WTC11 (cell line): ENCODE results near the gene TTC39C. TPM values are rescaled to one million over a fixed set of nuclear protein-coding genes. Genes with fewer than 3 reads are reported as not detected.

Source experiments
- ATAC-seq: fragments of 200-7000 bp; cut with Tn5 transposase; 2 replicates; pipeline ENCODE4 v1.10.0; 2021; ENCODE audit warnings: mild to moderate bottlenecking, moderate library complexity
- CTCF ChIA-PET: fragments of 300-600 bp; sonication (Branson Sonifier 250); formaldehyde crosslinking; loops from one replicate; lab custom pipeline; 2021; ENCODE audit warnings: antibody characterized with exemption; lab: Charles Lee
- POLR2A ChIA-PET: fragments of 350-600 bp; sonication (Branson Sonifier 250); formaldehyde crosslinking; loops from one replicate; lab custom pipeline; 2021; ENCODE audit warnings: antibody characterized with exemption; lab: Charles Lee
- DNase-seq: peaks from one replicate; pipeline ENCODE4 v3.0.0; 2021; ENCODE audit warnings: low spot score
- H3K27ac Mint-ChIP-seq: 2 replicates; pipeline ENCODE4 v1.8.0; 2021; ENCODE audit warnings: mixed read lengths
- H3K27me3 Mint-ChIP-seq: 2 replicates; pipeline ENCODE4 v1.8.0; 2021; ENCODE audit warnings: low read depth, mild to moderate bottlenecking, moderate library complexity, mixed read lengths
- H3K36me3 Mint-ChIP-seq: 2 replicates; pipeline ENCODE4 v1.8.0; 2021; ENCODE audit warnings: mixed read lengths
- H3K4me1 Mint-ChIP-seq: 2 replicates; pipeline ENCODE4 v1.8.0; 2022; ENCODE audit warnings: mixed read lengths
- H3K4me3 Mint-ChIP-seq: 2 replicates; pipeline ENCODE4 v1.8.0; 2021; ENCODE audit warnings: mild to moderate bottlenecking, moderate library complexity, mixed read lengths
- H3K9me3 Mint-ChIP-seq: 2 replicates; pipeline ENCODE4 v1.8.0; 2021; ENCODE audit warnings: mixed read lengths
- ESRRA ChIP-seq: sonication (generic); formaldehyde crosslinking; IDR thresholded peaks from 2 replicates; pipeline ENCODE4 v1.8.1; 2022; ENCODE audit warnings: mild to moderate bottlenecking, missing genetic modification reagents, borderline replicate concordance
- GRHL2 ChIP-seq: fragments of 250-450 bp; sonication (Bioruptor Pico); IDR thresholded peaks from 2 replicates; pipeline ENCODE4 v1.8.0; 2022; ENCODE audit warnings: mild to moderate bottlenecking, moderate library complexity; ENCODE audit not compliant: insufficient replicate concordance, severe bottlenecking
- HMGA2 ChIP-seq: fragments of 250-450 bp; sonication (Bioruptor Pico); IDR thresholded peaks from 2 replicates; pipeline ENCODE4 v1.4.0; 2021; ENCODE audit warnings: mild to moderate bottlenecking, moderate library complexity
- KAT7 ChIP-seq: sonication (generic); formaldehyde crosslinking; IDR thresholded peaks from 2 replicates; pipeline ENCODE4 v1.8.1; 2023; ENCODE audit warnings: missing genetic modification reagents, mild to moderate bottlenecking, borderline replicate concordance
- NFYB ChIP-seq: sonication (generic); formaldehyde crosslinking; conservative IDR thresholded peaks from 2 replicates; pipeline ENCODE4 v1.8.0; 2022; ENCODE audit warnings: low read depth, missing genetic modification reagents
- SMAD3 ChIP-seq: sonication (generic); formaldehyde crosslinking; IDR thresholded peaks from 2 replicates; pipeline ENCODE4 v1.8.0; 2022; ENCODE audit warnings: missing genetic modification reagents, mild to moderate bottlenecking, borderline replicate concordance
- SOX15 ChIP-seq: fragments of 250-450 bp; sonication (Bioruptor Pico); IDR thresholded peaks from 2 replicates; pipeline ENCODE4 v1.9.0; 2021; ENCODE audit warnings: mild to moderate bottlenecking
- TEAD4 ChIP-seq: sonication (generic); formaldehyde crosslinking; IDR thresholded peaks from 2 replicates; pipeline ENCODE4 v1.8.0; 2022; ENCODE audit warnings: mild to moderate bottlenecking, missing genetic modification reagents
- TP53 ChIP-seq: sonication (generic); formaldehyde crosslinking; IDR thresholded peaks from 2 replicates; pipeline ENCODE4 v1.8.1; 2023; ENCODE audit warnings: mild to moderate bottlenecking, missing genetic modification reagents
- ZNF138 ChIP-seq: sonication (generic); formaldehyde crosslinking; conservative IDR thresholded peaks from 2 replicates; pipeline ENCODE4 v1.8.1; 2022; ENCODE audit warnings: mild to moderate bottlenecking, moderate library complexity, missing genetic modification reagents
- ZNF232 ChIP-seq: sonication (generic); formaldehyde crosslinking; IDR thresholded peaks from 2 replicates; pipeline ENCODE4 v1.8.0; 2022; ENCODE audit warnings: mild to moderate bottlenecking, missing genetic modification reagents
- ZNF423 ChIP-seq: fragments of 250-450 bp; sonication (Bioruptor Pico); IDR thresholded peaks from 2 replicates; pipeline ENCODE4 v2.1.2; 2022; ENCODE audit warnings: mild to moderate bottlenecking, moderate library complexity
- total RNA-seq: library from RNA; stranded (reverse); gene quantifications from 3 replicates; pipeline ENCODE4 v1.2.3, GENCODE V29; 2021
- TF ChIP-seq, protein P1 (sequence below): fragments of 250-450 bp; sonication (Bioruptor Pico); conservative IDR thresholded peaks from 2 replicates; pipeline ENCODE4 v1.9.0; 2021; ENCODE audit warnings: mild to moderate bottlenecking
- TF ChIP-seq, protein P2 (sequence below): sonication (generic); formaldehyde crosslinking; IDR thresholded peaks from 2 replicates; pipeline ENCODE4 v1.8.0; 2023; ENCODE audit warnings: mild to moderate bottlenecking, missing genetic modification reagents
- TF ChIP-seq, protein P3 (sequence below): sonication (generic); formaldehyde crosslinking; IDR thresholded peaks from 2 replicates; pipeline ENCODE4 v1.8.0; 2022; ENCODE audit warnings: missing genetic modification reagents
- TF ChIP-seq, protein P4 (sequence below): sonication (generic); formaldehyde crosslinking; IDR thresholded peaks from 2 replicates; pipeline ENCODE4 v1.8.0; 2023; ENCODE audit warnings: missing genetic modification reagents
- TF ChIP-seq, protein P5 (sequence below): fragments of 250-450 bp; sonication (Bioruptor Pico); IDR thresholded peaks from 2 replicates; pipeline ENCODE4 v1.8.0; 2021; ENCODE audit warnings: mild to moderate bottlenecking
- TF ChIP-seq, protein P6 (sequence below): sonication (generic); formaldehyde crosslinking; IDR thresholded peaks from 2 replicates; pipeline ENCODE4 v1.8.1; 2023; ENCODE audit warnings: mild to moderate bottlenecking, moderate library complexity, missing genetic modification reagents
- TF ChIP-seq, protein P7 (sequence below): sonication (generic); formaldehyde crosslinking; IDR thresholded peaks from 2 replicates; pipeline ENCODE4 v1.8.0; 2022; ENCODE audit warnings: mild to moderate bottlenecking, missing genetic modification reagents

TTC39C gene
- total RNA-seq, 1 experiment from 2014 or later, result 57.3 TPM

DNA sequence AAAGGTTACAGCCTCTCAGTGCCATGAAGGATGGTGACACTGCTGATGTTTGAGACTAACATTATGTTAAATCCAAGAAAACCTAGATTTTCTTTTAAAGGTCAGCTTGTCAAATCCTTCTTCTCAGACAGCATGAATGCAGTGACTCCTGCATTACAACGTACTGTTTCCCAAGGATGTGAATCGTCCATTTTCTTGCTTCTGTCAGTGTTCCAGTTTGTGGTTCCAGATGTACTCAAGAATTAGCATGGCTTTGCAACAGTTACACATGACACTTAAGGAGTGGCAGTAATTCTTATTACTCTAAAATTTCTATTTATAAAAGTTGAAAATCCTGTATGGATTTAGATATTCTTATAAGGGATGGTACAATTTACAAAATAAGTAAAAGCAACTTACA lies 1.5 kb upstream of the TTC39C start (continued):
- TF ChIP-seq, protein P1, sequence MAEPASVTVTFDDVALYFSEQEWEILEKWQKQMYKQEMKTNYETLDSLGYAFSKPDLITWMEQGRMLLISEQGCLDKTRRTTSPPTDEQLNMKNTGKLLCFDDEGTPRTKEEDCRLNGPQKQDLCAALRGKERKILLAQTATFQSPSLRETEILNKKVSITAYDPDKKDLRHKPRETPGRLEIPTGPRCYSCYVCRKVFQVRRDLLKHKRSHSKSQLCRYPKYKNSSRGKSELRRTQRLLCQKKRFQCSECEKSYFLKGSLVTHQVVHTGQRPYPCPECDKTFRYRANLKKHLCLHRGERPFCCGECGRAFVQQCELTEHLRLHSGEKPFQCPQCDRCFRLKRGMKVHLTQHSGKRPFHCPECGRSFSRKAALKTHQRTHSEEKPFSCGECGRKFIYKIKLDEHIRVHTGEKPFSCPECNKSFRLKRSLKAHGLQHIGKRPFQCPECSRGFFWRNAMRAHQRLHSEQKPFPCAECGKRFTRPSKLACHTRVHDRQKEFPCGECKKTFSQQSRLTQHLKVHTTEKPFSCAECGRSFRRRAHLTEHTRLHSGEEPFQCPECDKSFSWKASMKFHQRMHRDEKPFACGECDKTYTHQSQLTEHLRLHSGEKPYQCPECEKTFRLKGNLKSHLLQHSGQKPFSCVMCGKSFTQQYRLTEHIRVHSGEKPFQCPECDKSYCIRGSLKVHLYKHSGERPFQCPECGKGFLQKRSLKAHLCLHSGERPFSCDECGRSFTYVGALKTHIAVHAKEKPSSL (CRISPR knock-in tag), result no peak
- no peak for TF ChIP-seq ESRRA (CRISPR knock-in tag)
- TF ChIP-seq, all 79 proteins: peak for 0

DNA sequence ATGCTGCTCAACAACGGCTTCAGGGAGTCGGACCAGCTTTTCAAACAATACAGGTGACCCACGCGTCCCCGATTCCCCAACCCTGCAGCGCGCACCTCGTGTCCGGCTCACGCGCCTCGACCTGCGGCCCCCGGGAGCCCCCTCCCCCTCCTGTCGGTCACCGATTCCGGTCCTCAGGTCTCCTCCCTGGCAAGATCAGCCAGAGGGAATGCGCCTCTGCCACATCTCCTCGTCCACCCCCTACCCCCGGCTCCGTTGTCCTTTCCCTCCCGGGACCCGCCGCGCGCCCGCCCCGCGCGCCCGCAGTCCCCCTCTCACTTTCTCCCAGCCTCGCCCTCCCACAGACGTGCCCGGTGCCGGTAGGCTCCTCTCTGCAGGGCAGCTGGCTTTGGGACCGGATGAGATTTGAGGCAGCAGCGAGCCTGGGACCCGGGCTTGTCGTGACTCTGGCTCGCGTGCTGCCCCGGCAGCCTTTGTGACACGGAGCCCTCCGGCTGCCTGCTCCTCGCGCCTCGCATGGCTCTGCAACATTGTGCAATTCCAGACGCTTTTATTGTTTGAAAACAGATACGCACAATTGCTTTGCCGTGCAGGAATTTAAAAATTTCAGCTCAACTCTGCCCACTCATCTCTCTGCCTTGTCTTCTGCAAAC lies 558 bp downstream of the TTC39C start:
- POLR2A ChIA-PET, result interaction anchor here (0.7 to 1.2 kb wide), 2 partner anchors 88 to 124 kb away, joined by 3 to 6 read pairs; partner anchors contain the start of gene CABYR
- no peaks in the 10 kb centered on the region for H3K9me3 Mint-ChIP-seq
- H3K36me3 Mint-ChIP-seq, result no peaks in the 10 kb centered on the region; the same call in 1 of the 2 replicates
- H3K27me3 Mint-ChIP-seq, result peaks cover 11% of the 10 kb centered on the region
- H3K27ac Mint-ChIP-seq, result peak overlapping the region; percentile 44; the same call in 1 of the 2 replicates
- CTCF ChIA-PET, result interaction anchor here (0.6 to 1.1 kb wide), 4 partner anchors 8 to 201 kb away, joined by 3 to 4 read pairs (median 4); no protein-coding TSS in a partner anchor
- ATAC-seq, result peak; percentile 3; the same call in 1 of the 2 replicates
- TF ChIP-seq, protein P2, sequence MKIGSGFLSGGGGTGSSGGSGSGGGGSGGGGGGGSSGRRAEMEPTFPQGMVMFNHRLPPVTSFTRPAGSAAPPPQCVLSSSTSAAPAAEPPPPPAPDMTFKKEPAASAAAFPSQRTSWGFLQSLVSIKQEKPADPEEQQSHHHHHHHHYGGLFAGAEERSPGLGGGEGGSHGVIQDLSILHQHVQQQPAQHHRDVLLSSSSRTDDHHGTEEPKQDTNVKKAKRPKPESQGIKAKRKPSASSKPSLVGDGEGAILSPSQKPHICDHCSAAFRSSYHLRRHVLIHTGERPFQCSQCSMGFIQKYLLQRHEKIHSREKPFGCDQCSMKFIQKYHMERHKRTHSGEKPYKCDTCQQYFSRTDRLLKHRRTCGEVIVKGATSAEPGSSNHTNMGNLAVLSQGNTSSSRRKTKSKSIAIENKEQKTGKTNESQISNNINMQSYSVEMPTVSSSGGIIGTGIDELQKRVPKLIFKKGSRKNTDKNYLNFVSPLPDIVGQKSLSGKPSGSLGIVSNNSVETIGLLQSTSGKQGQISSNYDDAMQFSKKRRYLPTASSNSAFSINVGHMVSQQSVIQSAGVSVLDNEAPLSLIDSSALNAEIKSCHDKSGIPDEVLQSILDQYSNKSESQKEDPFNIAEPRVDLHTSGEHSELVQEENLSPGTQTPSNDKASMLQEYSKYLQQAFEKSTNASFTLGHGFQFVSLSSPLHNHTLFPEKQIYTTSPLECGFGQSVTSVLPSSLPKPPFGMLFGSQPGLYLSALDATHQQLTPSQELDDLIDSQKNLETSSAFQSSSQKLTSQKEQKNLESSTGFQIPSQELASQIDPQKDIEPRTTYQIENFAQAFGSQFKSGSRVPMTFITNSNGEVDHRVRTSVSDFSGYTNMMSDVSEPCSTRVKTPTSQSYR (CRISPR knock-in tag), result no peak
- TF ChIP-seq ZNF232 (0 out of 2 replicates have a peak, but pooled peaks have one; percentile 49), KAT7 (CRISPR knock-in tag) (no peak), SMAD3 (0 out of 2 replicates have a peak, but pooled peaks have one; percentile 56), SOX15 (CRISPR knock-in tag) (no peak), ZNF423 (CRISPR knock-in tag) (no peak), GRHL2 (CRISPR knock-in tag) (no peak), NFYB (CRISPR knock-in tag) (no peak), ZNF138 (CRISPR knock-in tag) (no peak), HMGA2 (CRISPR knock-in tag) (no peak), TP53 (peak; percentile 23; the same call in 1 of the 2 replicates), TEAD4 (CRISPR knock-in tag) (no peak)
- TF ChIP-seq, protein P3, sequence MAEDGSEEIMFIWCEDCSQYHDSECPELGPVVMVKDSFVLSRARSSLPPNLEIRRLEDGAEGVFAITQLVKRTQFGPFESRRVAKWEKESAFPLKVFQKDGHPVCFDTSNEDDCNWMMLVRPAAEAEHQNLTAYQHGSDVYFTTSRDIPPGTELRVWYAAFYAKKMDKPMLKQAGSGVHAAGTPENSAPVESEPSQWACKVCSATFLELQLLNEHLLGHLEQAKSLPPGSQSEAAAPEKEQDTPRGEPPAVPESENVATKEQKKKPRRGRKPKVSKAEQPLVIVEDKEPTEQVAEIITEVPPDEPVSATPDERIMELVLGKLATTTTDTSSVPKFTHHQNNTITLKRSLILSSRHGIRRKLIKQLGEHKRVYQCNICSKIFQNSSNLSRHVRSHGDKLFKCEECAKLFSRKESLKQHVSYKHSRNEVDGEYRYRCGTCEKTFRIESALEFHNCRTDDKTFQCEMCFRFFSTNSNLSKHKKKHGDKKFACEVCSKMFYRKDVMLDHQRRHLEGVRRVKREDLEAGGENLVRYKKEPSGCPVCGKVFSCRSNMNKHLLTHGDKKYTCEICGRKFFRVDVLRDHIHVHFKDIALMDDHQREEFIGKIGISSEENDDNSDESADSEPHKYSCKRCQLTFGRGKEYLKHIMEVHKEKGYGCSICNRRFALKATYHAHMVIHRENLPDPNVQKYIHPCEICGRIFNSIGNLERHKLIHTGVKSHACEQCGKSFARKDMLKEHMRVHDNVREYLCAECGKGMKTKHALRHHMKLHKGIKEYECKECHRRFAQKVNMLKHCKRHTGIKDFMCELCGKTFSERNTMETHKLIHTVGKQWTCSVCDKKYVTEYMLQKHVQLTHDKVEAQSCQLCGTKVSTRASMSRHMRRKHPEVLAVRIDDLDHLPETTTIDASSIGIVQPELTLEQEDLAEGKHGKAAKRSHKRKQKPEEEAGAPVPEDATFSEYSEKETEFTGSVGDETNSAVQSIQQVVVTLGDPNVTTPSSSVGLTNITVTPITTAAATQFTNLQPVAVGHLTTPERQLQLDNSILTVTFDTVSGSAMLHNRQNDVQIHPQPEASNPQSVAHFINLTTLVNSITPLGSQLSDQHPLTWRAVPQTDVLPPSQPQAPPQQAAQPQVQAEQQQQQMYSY (CRISPR knock-in tag), result peak; percentile 24; the same call in 1 of the 2 replicates
- TF ChIP-seq, protein P4, sequence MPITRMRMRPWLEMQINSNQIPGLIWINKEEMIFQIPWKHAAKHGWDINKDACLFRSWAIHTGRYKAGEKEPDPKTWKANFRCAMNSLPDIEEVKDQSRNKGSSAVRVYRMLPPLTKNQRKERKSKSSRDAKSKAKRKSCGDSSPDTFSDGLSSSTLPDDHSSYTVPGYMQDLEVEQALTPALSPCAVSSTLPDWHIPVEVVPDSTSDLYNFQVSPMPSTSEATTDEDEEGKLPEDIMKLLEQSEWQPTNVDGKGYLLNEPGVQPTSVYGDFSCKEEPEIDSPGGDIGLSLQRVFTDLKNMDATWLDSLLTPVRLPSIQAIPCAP (CRISPR knock-in tag), result no peak
- TF ChIP-seq, protein P5, sequence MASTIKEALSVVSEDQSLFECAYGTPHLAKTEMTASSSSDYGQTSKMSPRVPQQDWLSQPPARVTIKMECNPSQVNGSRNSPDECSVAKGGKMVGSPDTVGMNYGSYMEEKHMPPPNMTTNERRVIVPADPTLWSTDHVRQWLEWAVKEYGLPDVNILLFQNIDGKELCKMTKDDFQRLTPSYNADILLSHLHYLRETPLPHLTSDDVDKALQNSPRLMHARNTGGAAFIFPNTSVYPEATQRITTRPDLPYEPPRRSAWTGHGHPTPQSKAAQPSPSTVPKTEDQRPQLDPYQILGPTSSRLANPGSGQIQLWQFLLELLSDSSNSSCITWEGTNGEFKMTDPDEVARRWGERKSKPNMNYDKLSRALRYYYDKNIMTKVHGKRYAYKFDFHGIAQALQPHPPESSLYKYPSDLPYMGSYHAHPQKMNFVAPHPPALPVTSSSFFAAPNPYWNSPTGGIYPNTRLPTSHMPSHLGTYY (CRISPR knock-in tag), result no peak
- TF ChIP-seq, protein P6, sequence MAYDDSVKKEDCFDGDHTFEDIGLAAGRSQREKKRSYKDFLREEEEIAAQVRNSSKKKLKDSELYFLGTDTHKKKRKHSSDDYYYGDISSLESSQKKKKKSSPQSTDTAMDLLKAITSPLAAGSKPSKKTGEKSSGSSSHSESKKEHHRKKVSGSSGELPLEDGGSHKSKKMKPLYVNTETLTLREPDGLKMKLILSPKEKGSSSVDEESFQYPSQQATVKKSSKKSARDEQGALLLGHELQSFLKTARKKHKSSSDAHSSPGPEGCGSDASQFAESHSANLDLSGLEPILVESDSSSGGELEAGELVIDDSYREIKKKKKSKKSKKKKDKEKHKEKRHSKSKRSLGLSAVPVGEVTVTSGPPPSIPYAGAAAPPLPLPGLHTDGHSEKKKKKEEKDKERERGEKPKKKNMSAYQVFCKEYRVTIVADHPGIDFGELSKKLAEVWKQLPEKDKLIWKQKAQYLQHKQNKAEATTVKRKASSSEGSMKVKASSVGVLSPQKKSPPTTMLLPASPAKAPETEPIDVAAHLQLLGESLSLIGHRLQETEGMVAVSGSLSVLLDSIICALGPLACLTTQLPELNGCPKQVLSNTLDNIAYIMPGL (CRISPR knock-in tag), result no peak
- TF ChIP-seq, protein P7, sequence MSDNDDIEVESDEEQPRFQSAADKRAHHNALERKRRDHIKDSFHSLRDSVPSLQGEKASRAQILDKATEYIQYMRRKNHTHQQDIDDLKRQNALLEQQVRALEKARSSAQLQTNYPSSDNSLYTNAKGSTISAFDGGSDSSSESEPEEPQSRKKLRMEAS (CRISPR knock-in tag), result no peak
- H3K4me1 Mint-ChIP-seq, result peaks cover 48% of the 10 kb centered on the region
- DNase-seq, result peak; percentile 51
- peak overlapping the region; percentile 86 for H3K4me3 Mint-ChIP-seq
